ENCODE data around the gene ITPKC.

GRCh38 chr19:40777645-40777936 lies 60.7 kb downstream of the ITPKC start:
- TF ChIP-seq CEBPB (IDR thresholded peaks at IDR 0.05): no peak
- no peak for TF ChIP-seq MAX (IDR thresholded peaks at IDR 0.05)
- no peak for TF ChIP-seq TAF1 (IDR thresholded peaks at IDR 0.05; ENCODE audit: low read depth)
- no peak for TF ChIP-seq EP300 (IDR thresholded peaks at IDR 0.05; ENCODE audit: borderline replicate concordance)
- TF ChIP-seq USF1 (IDR thresholded peaks at IDR 0.05): no peak
- TF ChIP-seq REST (IDR thresholded peaks at IDR 0.05; ENCODE audit: low read depth): no peak
- TF ChIP-seq YY1 (IDR thresholded peaks at IDR 0.05; ENCODE audit: low read depth): no peak
- no peak for TF ChIP-seq FOXM1 (IDR thresholded peaks at IDR 0.05; ENCODE audit: borderline replicate concordance, low read depth)
- no peak for TF ChIP-seq EGR1 (IDR thresholded peaks at IDR 0.05)
- TF ChIP-seq TEAD4 (IDR thresholded peaks at IDR 0.05): no peak
- TF ChIP-seq TCF12 (IDR thresholded peaks at IDR 0.05; ENCODE audit: low read depth): no peak
